DMS53 treated with DMSO at 0.1 percent for 48 hours (cell line): ENCODE measurements around the gene PTPRN2.

Experiments
- DNase-seq: peaks from one replicate; lab custom pipeline; 2025; ENCODE audit not compliant: unreplicated experiment; lab: John Stamatoyannopoulos, UW

PTPRN2 gene

GRCh38 chr7:157634401-157635147 lies 953.0 kb downstream of the PTPRN2 start:
- DNase-seq = no peak

DNA sequence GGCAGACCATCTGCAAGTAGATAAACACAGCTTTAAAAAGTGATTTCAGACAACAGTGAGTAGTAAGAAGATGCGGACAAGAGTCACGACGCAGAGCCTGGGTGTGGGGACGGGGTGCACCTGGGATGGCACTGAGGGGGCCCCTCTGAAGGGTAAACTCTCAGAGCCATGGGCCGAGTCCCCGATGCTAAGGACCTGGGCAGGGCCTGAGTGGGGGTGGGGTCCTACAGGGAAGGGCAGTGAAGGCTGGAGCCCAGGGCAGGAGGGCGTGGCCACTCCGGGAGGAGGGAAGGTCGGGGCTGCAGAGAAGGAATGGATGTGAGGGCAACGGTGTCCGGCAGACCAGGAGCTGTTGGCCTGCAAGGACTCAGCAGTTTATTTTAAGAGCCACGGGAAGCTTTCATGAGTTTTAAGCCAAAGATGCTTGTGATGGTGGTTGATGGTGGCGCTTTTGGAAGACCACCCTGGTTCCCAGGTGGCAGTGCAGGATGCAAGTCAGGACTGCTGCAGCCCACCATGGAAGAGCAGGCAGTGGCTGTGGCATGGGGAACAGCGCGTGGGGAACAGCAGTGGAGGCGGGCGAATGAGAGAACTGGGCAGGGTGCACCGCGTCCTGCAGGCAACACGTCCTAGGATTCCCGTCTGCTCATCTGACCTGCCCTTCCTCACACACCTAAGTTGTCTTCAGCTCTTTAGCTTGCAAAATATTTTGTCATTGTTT lies 954.0 kb downstream of the PTPRN2 start:
- no peak for DNase-seq

DNA sequence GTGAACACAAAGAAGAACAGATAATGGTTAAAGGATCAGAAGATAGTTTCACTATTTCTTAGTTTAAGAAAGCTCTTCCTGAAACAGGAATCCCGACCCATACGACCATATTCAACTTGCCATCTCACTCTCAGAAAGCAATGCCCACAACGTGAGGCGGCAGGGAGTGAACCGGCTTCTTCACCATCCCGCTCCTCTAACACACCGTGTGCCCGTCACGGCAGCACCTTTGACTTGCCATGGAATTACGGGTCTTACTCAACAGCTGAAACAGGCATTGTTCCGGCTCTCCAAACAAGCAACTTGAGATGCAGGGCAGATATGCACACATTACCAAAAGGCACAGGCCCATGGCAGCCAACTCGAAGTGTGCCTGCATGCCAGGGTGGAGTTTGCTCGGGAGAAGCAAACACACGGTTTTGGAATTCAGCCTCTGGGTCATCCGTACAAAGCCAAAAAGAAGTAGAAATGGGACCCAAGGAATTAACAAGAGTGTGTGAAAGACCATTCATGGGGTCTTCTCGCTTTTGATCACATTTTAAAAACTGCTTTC lies 957.2 kb downstream of the PTPRN2 start:
- DNase-seq = no peak

DNA sequence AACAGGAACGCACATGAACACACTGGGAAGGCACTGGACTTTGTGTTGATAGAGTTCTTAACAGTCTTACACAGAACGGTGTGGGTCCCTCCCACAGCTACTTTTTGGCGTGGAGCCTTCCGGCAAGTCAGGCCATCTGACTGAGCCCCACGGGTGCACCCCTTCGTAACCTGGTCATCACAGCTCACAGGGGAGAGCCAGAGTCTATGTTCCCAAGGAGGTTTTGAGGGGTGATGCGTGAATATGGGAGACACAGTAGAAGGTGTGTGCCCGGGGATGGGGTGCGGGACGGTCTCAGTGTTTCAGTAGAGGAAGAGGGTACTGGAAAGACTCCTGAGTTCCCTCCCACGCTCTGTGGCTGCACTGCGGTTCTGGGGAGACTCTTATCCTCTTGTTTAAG lies 959.2 kb downstream of the PTPRN2 start:
- DNase-seq = no peak

DNA sequence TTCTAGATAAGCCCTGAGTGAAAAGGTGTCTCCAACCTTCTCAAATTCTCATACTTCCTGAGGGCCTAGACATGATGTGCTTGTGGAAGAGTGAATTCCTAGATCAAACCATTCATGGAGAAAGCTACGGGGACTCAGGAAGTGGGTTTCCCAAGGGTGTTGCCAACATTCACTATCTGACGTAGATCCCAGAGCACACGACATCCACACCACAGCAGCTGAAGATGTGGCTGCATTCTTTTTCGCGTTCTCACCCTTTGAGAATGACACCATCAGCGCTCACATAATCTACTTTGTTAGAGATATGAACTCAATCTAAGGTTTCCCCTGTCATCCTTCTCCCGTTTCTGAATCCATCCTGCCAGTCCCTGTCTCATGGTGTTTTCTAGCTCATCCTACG lies 960.0 kb downstream of the PTPRN2 start:
- no peak for DNase-seq

DNA sequence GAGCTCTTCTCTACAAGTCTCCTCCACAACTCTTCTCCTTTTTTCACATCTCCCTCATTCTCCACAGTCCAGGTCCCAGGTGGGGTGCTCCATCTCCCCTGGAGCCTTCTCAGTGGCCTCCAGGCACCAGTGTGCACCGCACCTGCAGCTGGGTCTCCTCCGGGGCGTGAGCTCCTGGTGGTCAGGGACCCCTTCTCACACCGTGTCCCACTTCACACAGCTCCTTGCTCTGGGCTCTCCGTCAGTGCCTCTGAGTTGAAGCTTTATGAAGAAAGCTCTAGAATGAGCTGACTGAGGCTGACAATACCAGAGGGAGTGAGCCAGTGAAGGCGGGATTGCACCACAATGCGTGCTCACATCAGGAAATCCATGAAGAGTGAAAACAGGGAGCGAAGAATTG lies 960.6 kb downstream of the PTPRN2 start:
- DNase-seq = no peak

DNA sequence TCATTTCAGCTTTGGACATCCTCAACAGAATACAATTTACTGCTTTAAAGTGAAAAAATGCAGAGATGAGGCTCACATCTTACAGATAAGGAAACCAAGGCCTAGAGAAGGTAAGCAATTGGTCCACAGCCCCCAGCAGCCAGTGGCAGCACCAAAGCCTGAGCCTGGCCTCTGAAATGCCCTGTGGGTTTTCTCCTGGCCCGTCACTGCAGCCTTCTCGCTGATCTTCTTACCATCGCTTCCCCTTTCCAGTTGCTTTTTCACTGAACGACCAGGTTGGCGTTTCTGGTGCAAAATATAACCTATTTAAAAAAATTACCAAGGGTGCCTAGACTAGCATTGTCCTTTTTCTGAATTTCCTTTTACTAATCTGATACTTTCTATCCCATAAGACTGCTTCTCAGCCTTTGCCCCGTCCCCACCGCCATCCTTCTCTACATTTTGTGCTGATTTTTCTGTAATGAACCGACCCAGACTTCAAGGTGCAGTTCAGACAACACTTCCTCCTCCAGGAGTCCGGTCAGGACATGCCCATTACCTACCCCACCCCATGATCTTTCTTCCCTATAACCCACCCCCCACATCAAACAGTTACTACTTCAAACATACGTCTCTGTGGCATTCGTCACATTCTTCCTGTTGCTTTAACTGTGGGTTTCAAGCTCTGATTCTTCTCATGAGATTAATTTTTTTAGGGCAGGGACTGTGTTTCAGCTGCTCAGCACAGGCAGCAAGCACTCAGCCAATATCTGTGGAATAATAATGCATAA lies 961.5 kb downstream of the PTPRN2 start:
- DNase-seq = no peak

GRCh38 chr7:157623556-157623955 lies 964.1 kb downstream of the PTPRN2 start:
- no peak for DNase-seq

DNA sequence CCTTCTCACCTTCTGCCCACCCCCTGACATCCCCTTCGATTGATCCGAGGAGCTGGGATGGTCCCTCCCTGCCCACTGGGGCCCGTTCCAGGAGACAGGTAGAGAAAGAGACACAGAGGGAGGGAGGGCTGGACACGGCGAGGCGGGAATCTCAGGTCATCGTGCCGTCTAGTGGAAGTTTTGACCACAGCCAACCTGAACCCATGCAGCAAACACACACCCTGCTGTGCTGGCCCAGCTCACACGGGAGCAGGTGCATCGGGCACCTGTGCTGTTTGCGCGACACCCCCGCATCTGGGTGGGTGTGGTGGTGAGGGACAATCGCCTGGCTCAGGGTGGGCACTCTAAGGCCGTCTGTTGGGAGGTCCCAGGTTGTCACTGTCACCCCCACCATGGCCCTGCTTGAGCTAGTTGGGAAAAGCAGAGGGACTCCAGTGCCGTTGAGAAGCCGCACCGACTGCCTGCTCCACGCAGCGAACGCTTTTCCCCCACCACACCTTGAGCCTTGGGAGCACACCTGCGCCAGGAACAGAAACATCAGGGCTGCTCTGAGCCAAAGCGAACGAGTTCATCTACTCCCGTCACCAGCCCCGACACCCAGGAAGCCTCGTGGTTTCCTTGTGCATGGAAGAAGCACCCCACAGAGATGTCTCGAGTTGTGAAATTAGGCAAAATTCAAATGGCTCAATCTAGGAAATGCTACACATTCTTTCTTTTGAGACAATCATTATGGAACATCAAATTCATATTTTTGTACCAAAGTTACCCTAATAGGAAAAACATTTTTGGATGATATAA lies 965.0 kb downstream of the PTPRN2 start:
- no peak for DNase-seq

DNA sequence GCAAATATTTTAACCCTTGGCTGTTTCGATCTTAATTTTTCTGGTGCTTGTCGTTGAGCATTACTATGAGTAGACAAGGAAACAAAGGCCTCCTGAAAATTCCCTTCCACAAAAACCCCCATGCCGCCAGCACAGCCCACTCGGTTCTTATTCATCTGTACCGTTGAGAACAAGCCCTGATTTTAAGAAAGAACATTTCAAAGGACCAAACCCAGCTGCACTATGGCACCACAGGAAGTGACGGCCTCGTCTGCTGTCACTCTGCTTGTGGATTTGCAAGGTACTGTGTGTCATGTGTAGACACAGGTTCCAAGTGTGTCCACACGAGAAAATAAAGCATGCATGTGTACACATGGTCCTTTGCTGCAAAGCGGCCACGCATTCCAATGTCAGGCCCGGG lies 965.6 kb downstream of the PTPRN2 start:
- DNase-seq = no peak

GRCh38 chr7:157621131-157621681 lies 966.4 kb downstream of the PTPRN2 start:
- no peak for DNase-seq

GRCh38 chr7:157620616-157621015 lies 967.0 kb downstream of the PTPRN2 start:
- DNase-seq = no peak

DNA sequence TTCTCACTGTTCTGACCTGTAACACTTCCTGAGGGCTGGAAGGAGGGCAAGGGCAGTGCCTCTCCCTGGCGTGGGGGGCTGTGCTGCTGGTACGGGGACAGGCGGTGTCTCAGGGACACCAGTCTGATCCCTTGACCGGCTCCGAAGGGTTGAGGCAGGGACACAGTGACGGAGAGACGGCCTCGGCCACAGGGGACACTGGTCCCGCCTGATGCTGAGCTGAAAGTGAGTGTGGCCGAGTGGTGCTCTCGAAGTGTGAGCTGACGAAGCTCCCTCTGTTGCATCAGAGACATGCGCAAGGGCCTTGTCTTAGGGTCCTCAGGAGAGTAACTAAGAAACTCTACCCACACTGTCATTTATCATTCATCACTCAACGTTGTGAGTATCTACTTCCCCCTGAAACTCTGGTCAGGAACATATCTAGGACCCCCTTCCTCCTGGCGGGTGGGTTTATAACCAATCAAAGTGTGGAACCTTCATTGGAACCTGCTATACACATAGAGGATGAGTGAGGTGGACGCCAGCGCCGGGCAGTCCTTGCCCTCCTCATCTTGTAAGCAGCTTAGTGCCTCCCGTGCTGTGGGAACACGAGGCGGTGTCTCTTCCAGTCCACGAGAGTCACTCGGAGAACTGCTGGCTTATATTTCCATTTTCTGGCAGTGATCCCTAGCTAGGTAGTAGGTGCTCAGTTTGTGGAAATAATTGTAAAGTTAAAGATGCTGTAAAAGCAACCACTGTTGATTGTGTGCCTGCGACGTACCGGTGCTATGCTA lies 967.7 kb downstream of the PTPRN2 start:
- DNase-seq = no peak

DNA sequence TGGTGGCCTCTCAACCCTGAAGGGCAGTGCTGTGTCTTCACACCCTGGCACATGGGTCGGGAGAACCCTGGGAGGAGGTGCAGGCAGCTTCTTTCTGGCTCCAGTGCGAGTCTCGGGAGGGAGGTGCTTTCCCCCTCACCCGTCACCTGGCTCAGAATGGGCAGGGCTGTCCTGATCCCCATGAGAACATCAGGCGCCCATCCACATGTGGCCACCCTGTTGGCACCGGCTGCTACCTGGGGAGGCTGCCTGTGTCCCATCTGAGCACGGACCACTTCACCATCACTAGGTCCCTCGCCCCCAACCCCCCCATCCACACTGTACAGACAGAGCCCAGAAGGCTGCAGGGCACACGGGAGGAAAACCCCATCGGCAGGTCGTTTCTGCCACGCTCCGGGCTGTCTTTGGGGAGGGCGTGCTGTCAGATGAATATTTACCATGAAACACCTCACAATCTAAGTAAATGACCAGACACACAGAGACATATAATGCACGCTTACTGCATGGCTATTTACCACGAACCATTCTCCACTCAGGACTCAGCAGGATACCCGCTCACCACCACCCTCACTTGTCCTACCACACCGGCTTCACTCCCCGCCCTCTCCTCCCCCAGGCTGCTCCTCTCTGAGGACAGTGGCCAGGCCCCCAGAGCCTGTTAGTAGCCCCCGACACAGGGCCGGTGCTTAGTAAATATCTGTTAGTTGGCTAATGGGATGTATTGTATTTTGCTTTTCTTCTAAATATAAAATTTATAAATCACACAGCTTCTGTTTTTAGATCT lies 968.6 kb downstream of the PTPRN2 start:
- DNase-seq = no peak

DNA sequence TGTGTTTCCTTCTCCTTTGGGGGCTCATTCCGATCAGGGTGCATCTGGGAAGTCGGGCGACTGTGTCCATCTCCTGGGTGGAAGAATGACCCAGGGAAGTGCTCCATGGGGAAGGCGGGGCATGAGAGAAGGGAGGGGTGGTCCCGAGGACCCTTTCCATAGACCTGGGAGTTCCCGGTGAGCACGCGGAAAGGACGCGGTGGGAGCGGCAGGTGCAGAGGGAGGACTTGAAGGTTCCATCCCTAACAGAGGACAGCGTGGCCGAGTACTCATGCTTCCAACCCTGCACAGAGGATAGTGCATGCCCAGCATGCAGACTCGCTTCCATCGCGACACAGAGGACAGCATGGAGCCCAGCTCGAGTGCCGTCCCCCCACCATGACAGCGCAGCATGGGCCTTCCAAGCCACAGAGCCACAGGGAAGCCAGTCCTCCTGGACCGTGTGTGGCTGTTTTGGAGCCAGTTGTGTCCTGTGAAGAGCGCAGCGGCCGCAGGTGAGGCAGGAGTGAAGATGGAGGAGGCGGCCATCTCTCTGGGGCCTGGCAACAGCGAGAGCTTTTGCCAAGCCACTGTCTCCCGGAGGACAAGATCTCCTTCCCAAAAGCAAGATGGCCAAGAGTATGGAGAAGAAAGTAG lies 969.4 kb downstream of the PTPRN2 start:
- DNase-seq = no peak

GRCh38 chr7:157617401-157617800 lies 970.2 kb downstream of the PTPRN2 start:
- DNase-seq = no peak

DNA sequence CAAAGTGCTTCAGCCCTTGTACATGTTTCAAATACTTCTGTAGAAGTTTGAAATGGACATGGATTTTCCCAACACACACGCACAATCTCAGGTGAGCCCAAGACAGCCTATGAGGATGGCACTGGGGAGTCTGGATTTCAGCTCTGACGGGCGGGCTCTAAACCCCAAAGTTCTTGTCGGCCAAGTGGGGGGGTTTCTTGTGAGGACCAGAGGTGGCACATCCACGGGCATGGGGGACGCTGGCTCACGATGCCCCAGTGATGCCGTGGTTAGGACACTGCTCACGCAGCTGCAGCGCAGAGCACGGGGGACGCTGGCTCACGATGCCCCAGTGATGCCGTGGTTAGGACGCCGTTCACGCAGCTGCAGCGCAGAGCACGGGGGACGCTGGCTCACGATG lies 970.7 kb downstream of the PTPRN2 start:
- no peak for DNase-seq

GRCh38 chr7:157616426-157616825 lies 971.2 kb downstream of the PTPRN2 start:
- DNase-seq = no peak

GRCh38 chr7:157615852-157616251 lies 971.8 kb downstream of the PTPRN2 start:
- no peak for DNase-seq
